Measurements from ENCODE around the gene SLC6A8. TPM values are rescaled to one million over a fixed set of nuclear protein-coding genes. Genes with fewer than 3 reads are reported as not detected.

The SLC6A8 gene
- total RNA-seq, 1 donor from 2014 or later, result 57.9 TPM

GRCh38 chrX:153734871-153735270 lies 47.1 kb downstream of the SLC6A8 start:
- no peak for FAIRE-seq
- Mint-ChIP-seq H3K9me3 (ENCODE audit: unreplicated experiment) (no peaks in the 10 kb centered on the region), H3K27me3 (ENCODE audit: low read depth, unreplicated experiment) (no peaks in the 10 kb centered on the region)

GRCh38 chrX:153735274-153735673 lies 47.5 kb downstream of the SLC6A8 start:
- Mint-ChIP-seq H3K27me3 (ENCODE audit: low read depth, unreplicated experiment) (no peaks in the 10 kb centered on the region), H3K4me3 (ENCODE audit: unreplicated experiment) (no peak overlapping the region), H3K9me3 (ENCODE audit: unreplicated experiment) (no peaks in the 10 kb centered on the region), H3K36me3 (ENCODE audit: low read depth, unreplicated experiment) (peaks cover 17% of the 10 kb centered on the region), H3K27ac (ENCODE audit: unreplicated experiment) (no peak overlapping the region), H3K4me1 (ENCODE audit: low read depth, unreplicated experiment) (no peaks in the 10 kb centered on the region)
- Histone ChIP-seq H3K9ac (ENCODE audit: low read length) (no peak overlapping the region), H4K20me1 (ENCODE audit: insufficient read depth, low read length) (peaks cover 4% of the 10 kb centered on the region), H3K9me3 (ENCODE audit: insufficient read depth, low read depth, low read length) (no peaks in the 10 kb centered on the region), H3K27ac (ENCODE audit: low read depth, low read length) (no peak overlapping the region), H3K27me3 (ENCODE audit: insufficient read depth, low read length) (no peaks in the 10 kb centered on the region), H3K79me2 (ENCODE audit: insufficient read depth, low read length) (no peaks in the 10 kb centered on the region), H3K4me1 (ENCODE audit: insufficient read depth, low read length) (peaks cover 3% of the 10 kb centered on the region), H2AFZ (ENCODE audit: low read depth, low read length) (no peak overlapping the region), H3K4me3 (ENCODE audit: insufficient read depth, low read depth, low read length) (no peak overlapping the region), H3K4me2 (ENCODE audit: low read length) (no peak overlapping the region), H3K36me3 (ENCODE audit: insufficient read depth, low read length) (no peaks in the 10 kb centered on the region)
- no peak for DNase-seq (ENCODE audit: low read depth)
- FAIRE-seq, result peak; percentile 99
- TF ChIP-seq CTCF (IDR thresholded peaks at IDR 0.05; ENCODE audit: insufficient read depth, low read depth, low read length), result no peak
- no peak for TF ChIP-seq EZH2 (IDR thresholded peaks at IDR 0.05; ENCODE audit: insufficient read depth, low read length)

More at GRCh38 chrX:153734871-153735270, 47.1 kb downstream of the SLC6A8 start:
- Histone ChIP-seq H3K4me1 (ENCODE audit: insufficient read depth, low read length) (peaks cover 3% of the 10 kb centered on the region), H3K79me2 (ENCODE audit: insufficient read depth, low read length) (no peaks in the 10 kb centered on the region), H3K4me2 (ENCODE audit: low read length) (no peak overlapping the region), H3K9ac (ENCODE audit: low read length) (no peak overlapping the region), H3K36me3 (ENCODE audit: insufficient read depth, low read length) (no peaks in the 10 kb centered on the region), H3K4me3 (ENCODE audit: insufficient read depth, low read depth, low read length) (no peak overlapping the region), H4K20me1 (ENCODE audit: insufficient read depth, low read length) (peaks cover 4% of the 10 kb centered on the region), H3K27me3 (ENCODE audit: insufficient read depth, low read length) (no peaks in the 10 kb centered on the region), H3K27ac (ENCODE audit: low read depth, low read length) (no peak overlapping the region), H3K9me3 (ENCODE audit: insufficient read depth, low read depth, low read length) (no peaks in the 10 kb centered on the region), H2AFZ (ENCODE audit: low read depth, low read length) (no peak overlapping the region)
- Mint-ChIP-seq H3K4me1 (ENCODE audit: low read depth, unreplicated experiment) (no peaks in the 10 kb centered on the region), H3K27ac (ENCODE audit: unreplicated experiment) (no peak overlapping the region), H3K36me3 (ENCODE audit: low read depth, unreplicated experiment) (peaks cover 17% of the 10 kb centered on the region), H3K4me3 (ENCODE audit: unreplicated experiment) (no peak overlapping the region)
- TF ChIP-seq CTCF (IDR thresholded peaks at IDR 0.05; ENCODE audit: insufficient read depth, low read depth, low read length), result no peak
- TF ChIP-seq EZH2 (IDR thresholded peaks at IDR 0.05; ENCODE audit: insufficient read depth, low read length), result no peak
- DNase-seq (ENCODE audit: low read depth), result no peak

- Mint-ChIP-seq H3K4me1 (ENCODE audit: low read depth, unreplicated experiment) (no peaks in the 10 kb centered on the region), H3K9me3 (ENCODE audit: unreplicated experiment) (no peaks in the 10 kb centered on the region), H3K27me3 (ENCODE audit: low read depth, unreplicated experiment) (no peaks in the 10 kb centered on the region), H3K36me3 (ENCODE audit: low read depth, unreplicated experiment) (peaks cover 13% of the 10 kb centered on the region), H3K4me3 (ENCODE audit: unreplicated experiment) (no peak overlapping the region), H3K27ac (ENCODE audit: unreplicated experiment) (no peak overlapping the region)
- Histone ChIP-seq H3K79me2 (ENCODE audit: insufficient read depth, low read length) (no peaks in the 10 kb centered on the region), H3K4me3 (ENCODE audit: insufficient read depth, low read depth, low read length) (no peak overlapping the region), H3K9me3 (ENCODE audit: insufficient read depth, low read depth, low read length) (no peaks in the 10 kb centered on the region), H3K9ac (ENCODE audit: low read length) (no peak overlapping the region), H3K4me1 (ENCODE audit: insufficient read depth, low read length) (peaks cover 3% of the 10 kb centered on the region), H3K27ac (ENCODE audit: low read depth, low read length) (no peak overlapping the region), H3K36me3 (ENCODE audit: insufficient read depth, low read length) (no peaks in the 10 kb centered on the region), H3K27me3 (ENCODE audit: insufficient read depth, low read length) (no peaks in the 10 kb centered on the region), H4K20me1 (ENCODE audit: insufficient read depth, low read length) (peaks cover 4% of the 10 kb centered on the region), H3K4me2 (ENCODE audit: low read length) (no peak overlapping the region), H2AFZ (ENCODE audit: low read depth, low read length) (no peak overlapping the region)
- DNase-seq (ENCODE audit: low read depth), result no peak
- TF ChIP-seq CTCF (IDR thresholded peaks at IDR 0.05; ENCODE audit: insufficient read depth, low read depth, low read length) (no peak), EZH2 (IDR thresholded peaks at IDR 0.05; ENCODE audit: insufficient read depth, low read length) (no peak)
- no peak for FAIRE-seq
Observed at GRCh38 chrX:153736071-153736820, 48.5 kb downstream of the SLC6A8 start.
